ENCODE data around the gene RAD18.

The RAD18 gene

GRCh38 chr3:8962226-8962861 is 928 bp downstream of the RAD18 start:
- no peak for DNase-seq

- no peak for DNase-seq
Measured at GRCh38 chr3:8959668-8960067, 3.6 kb downstream of the RAD18 start.

GRCh38 chr3:8954938-8955763 is 8.1 kb downstream of the RAD18 start:
- no peak for DNase-seq

DNA sequence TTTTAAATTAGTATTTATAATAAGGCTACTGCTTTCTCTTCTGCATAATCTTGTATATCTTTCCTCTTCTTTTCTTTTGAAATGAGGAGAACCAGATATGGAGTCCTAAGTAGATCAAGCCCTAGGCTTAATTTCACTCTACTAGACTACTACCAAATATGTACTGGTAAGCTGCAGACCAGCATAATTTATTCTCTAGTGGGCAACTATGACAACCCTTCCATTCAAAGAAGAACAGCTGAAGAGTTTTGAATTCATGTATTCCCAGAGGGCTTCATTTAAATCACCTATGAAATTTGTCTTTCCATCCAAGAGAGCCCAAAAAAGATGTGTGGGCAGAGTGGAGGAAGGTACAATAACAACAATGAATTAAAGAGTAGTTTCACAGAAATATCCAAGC is 10.0 kb downstream of the RAD18 start:
- no peak for DNase-seq

- DNase-seq, result no peak
Measured at GRCh38 chr3:8952130-8952529, 11.1 kb downstream of the RAD18 start.

DNA sequence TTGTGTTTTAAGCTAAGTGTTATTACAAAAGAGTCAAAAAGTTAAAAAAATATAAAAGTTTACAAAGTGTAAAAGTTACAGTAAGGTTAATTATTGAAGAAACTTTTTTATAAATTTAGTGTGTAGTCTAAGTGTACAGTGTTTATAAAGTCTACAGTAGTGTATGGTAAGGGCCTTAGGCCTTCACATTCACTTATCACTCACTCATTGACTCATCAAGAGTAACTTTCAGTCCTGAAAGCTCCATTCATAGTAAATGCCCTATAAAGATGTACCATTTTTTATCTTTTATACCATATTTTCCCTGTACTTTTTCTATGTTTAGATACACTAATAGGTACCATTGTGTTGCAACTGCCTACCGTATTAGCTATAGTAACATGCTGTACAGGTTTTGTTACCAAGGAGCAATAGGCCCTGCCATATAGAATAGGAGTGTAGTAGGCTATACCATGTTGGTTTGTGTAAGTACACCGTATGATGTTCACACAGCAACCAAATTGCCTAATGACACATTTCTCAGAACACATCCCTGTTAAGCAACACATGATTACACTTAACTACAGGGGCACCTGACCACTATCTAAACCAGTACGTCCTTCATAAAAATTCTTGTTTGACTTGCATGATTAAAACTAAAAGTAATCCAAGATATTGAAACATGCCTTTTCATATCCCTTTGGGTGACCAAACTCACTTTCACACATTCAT is 17.2 kb downstream of the RAD18 start:
- DNase-seq, result no peak

DNA sequence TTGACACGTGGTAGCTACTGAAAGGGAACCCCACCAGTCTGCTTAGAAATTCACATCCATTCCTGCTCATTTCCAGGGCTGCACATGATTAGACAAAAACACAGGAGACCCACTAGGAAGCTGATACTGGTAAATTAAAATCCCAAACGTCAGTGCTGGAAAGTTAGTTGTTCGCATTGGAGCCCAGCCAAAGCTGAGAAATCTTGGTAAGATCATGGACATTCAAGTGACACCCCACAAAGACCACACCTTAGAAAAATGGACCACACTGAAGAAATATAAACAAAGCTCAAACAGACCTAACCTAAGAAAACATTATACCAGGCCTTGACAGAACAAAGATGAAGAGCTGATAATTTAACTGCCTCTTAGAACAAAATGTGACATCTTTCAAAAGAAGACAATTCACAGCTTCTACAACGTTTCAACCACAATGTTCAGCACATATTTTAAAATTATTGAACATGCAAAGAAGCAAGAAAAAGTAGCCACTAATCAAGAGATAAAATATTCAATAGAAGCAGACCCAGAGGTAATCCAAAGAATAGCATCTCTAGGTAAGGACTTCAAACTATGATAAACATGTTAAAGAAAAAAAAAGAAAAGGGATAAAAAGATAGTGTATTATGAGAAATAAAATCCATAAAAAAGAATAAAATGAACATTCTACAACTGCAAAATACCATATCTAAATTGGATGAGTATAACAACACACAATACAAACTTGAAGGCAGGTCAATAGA is 20.4 kb downstream of the RAD18 start:
- DNase-seq, result no peak

GRCh38 chr3:8942115-8942514 is 21.2 kb downstream of the RAD18 start:
- DNase-seq, result no peak

DNA sequence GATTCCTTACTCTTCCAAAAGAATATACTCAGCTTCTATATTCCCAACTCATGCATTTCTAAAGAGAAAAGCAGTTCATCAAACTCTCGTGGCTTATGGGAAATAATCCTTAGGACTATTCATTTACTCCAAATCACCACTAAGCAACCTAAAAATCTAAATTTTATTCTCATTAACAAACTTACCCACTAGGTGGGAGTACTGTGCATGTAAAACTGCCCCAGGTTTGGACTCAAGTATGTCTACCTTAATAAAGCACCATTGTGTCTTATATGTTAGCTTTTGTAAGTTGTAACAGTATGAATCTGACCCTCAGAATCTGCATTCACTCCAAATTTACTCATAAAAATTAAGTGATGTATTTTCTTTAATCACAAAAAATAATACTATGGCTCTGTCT is 25.3 kb downstream of the RAD18 start:
- no peak for DNase-seq

- no peak for DNase-seq
Measured at GRCh38 chr3:8937064-8938020, 25.9 kb downstream of the RAD18 start.

DNA sequence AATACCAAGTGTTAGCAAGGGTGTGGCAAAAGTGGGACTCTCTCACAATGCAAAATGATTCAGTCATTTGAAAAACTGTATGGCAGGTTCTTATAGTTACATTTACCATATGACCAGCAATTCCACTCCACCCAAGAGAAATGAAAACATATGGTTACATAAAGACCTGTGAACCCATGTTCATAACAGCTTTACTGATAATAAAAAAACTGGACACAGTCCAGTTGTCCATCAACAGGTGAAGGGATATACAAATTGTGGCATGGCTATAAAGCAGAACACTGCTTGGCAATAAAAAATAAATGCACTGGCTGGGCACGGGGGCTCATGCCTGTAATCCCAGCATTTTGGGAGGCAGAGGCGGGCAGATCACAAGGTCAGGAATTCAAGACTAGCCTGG is 30.8 kb downstream of the RAD18 start:
- DNase-seq, result no peak

GRCh38 chr3:8931342-8931741 is 31.9 kb downstream of the RAD18 start:
- DNase-seq, result no peak

DNA sequence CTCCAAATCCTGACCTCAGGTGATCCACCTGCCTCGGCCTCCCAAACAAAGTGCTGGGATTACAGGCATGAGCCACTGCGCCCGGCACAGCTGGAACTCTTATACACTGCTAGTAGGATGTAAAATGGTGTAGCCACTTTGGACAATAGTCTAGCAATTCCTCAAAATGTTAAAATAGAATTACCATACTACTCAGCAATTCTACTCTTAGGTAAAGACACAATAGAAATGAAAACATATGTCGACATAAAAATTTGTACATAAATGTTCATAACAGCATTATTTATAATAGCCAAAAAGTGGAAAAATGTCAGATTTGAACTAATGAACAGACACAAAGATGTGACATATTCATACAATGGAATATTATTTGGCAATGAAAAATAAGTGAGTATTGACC is 33.4 kb downstream of the RAD18 start:
- no peak for DNase-seq

- DNase-seq, result no peak
Measured at GRCh38 chr3:8914491-8914890, 48.8 kb downstream of the RAD18 start.

- no peak for DNase-seq
Measured at GRCh38 chr3:8911781-8912180, 51.5 kb downstream of the RAD18 start.

- DNase-seq, result no peak
Measured at GRCh38 chr3:8909160-8909559, 54.1 kb downstream of the RAD18 start.

DNA sequence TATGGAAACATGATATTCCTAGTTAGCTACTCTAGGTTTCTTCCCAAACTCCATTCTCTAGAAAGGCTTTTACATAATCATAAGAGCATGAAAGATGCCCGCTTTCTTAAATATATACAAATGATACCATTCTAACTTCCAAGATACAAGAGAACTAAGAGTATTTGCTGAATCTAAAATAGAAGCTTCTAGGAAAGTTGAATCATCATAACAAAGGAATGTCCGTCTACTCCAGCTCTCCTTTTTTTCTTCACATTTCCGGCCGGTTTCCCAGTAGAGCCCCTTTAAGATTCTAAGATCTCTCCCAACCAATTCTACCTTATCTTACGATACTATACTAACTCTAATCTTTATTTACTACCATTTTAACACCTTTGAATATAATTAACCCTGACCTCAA is 60.1 kb downstream of the RAD18 start:
- DNase-seq, result no peak

DNA sequence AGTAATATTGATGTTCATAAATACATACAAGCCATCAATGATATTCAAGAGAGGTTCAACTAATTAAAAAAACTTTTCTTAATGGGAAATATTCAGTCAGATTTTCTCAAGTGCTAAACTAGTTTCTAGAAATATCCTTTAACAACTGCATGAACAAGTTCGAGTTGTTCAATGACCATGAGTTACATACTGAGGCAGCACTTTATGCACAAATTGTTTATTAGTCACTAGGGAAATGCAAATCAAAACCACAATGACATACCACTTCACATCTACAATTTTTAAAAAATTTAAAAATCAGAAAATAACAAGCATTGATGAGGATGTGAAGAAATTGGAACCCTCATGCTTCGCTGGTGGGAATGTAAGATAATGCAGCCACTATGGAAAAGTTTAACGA is 62.4 kb downstream of the RAD18 start:
- DNase-seq, result no peak

- DNase-seq, result no peak
Measured at GRCh38 chr3:8899876-8900460, 63.3 kb downstream of the RAD18 start.

DNA sequence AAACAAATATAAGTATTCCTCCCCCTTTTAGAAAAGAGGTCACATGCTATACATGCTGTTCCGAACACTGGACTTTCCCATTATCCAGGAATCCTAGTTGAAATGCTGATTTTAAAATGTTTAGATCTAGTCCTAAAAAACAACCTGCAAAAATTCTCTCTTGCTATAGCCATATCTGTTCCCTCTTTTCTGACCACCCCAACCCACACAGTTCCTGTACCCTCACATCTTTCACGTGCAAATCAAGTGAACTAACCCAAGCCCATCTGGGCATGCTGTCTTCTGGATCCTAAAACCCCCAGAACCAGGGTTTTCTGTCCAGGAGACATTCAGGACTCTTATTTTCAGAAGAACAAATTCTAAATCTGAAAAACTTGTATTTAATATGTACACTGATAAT is 67.4 kb downstream of the RAD18 start:
- DNase-seq, result no peak

DNA sequence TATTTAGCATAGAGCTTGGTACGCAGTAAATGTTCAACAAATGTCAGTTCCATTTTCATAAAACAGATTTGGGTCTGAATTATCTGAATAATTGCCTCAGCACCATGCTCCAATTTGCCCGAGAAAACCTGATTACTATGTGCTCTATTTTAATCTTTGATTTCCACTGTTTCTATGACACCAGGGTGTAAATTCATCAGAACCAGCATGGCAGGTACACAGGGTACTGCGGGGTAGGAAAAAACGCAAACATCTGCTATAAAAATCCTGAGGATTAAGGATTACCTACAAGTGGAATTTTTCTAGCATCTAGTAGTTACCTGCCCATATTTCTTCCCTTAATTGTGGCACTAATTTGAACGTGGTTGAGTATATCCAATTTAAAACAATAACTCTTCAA is 70.3 kb downstream of the RAD18 start:
- no peak for DNase-seq

GRCh38 chr3:8891774-8892173 is 71.5 kb downstream of the RAD18 start:
- DNase-seq, result no peak

Data from stimulated activated CD4-positive, alpha-beta T cell treated with anti-CD3 and anti-CD28 coated beads, Interleukin-15, amount 100 ng/mL, for 24 hours (primary cell).